Karpas-422 (cell line): ENCODE results near the gene MAP1LC3A. TPM values are rescaled to one million over a fixed set of nuclear protein-coding genes. Genes with fewer than 3 reads are reported as not detected.

ENCODE experiments used
- DNase-seq: peaks from one replicate; pipeline ENCODE4 v3.0.0-alpha.2; 2015
- H2AFZ ChIP-seq: fragments of 200-600 bp; sonication (generic); 2 replicates; pipeline ENCODE4 v1.6.1; 2014; ENCODE audit warnings: antibody characterized with exemption, low read length, mixed read lengths
- H3K27ac ChIP-seq: fragments of 200-600 bp; sonication (generic); 2 replicates; pipeline ENCODE4 v1.5.1; 2014; ENCODE audit warnings: mild to moderate bottlenecking, low read length, moderate library complexity
- H3K27me3 ChIP-seq: fragments of 200-600 bp; sonication (generic); 2 replicates; pipeline ENCODE4 v1.6.1; 2014; ENCODE audit warnings: low read length, mixed read lengths
- H3K36me3 ChIP-seq: fragments of 200-600 bp; sonication (generic); 2 replicates; pipeline ENCODE4 v1.6.1; 2014; ENCODE audit warnings: low read length, mixed read lengths; ENCODE audit not compliant: insufficient read depth
- H3K4me1 ChIP-seq: fragments of 200-600 bp; sonication (generic); 2 replicates; pipeline ENCODE4 v1.6.1; 2014; ENCODE audit warnings: mild to moderate bottlenecking, low read length, mixed read lengths
- H3K4me2 ChIP-seq: fragments of 200-600 bp; sonication (generic); 2 replicates; pipeline ENCODE4 v1.6.1; 2014; ENCODE audit warnings: low read length, low read depth, mild to moderate bottlenecking; ENCODE audit not compliant: poor library complexity, severe bottlenecking
- H3K4me3 ChIP-seq: fragments of 200-600 bp; sonication (generic); 2 replicates; pipeline ENCODE4 v1.5.1; 2014; ENCODE audit warnings: mild to moderate bottlenecking, antibody characterized with exemption, low read length, mixed read lengths
- H3K79me2 ChIP-seq: fragments of 200-600 bp; sonication (generic); 2 replicates; pipeline ENCODE4 v1.6.1; 2014; ENCODE audit warnings: mild to moderate bottlenecking, low read length, mixed read lengths
- H3K9ac ChIP-seq: fragments of 200-600 bp; sonication (generic); 2 replicates; pipeline ENCODE4 v1.6.0; 2014; ENCODE audit warnings: low read length
- H3K9me2 ChIP-seq: fragments of 200-600 bp; sonication (generic), shearing (Covaris generic); replicated peaks from 2 replicates; pipeline ENCODE4 v1.6.0; 2014; ENCODE audit warnings: mild to moderate bottlenecking, low read length, moderate library complexity; ENCODE audit not compliant: insufficient read depth
- H3K9me3 ChIP-seq: fragments of 300-700, 200-600 bp; sonication (generic); 2 replicates; pipeline ENCODE4 v1.6.1; 2014; ENCODE audit warnings: low read length, mixed read lengths
- H4K20me1 ChIP-seq: fragments of 200-600 bp; sonication (generic); 2 replicates; pipeline ENCODE4 v1.6.1; 2014; ENCODE audit warnings: mild to moderate bottlenecking, antibody characterized with exemption, low read length, low read depth; ENCODE audit not compliant: insufficient read depth
- total RNA-seq: library from RNA; depleted of rRNA; stranded (reverse); fragments of >200 nt; shearing (Covaris generic); gene quantifications from 2 replicates; pipeline ENCODE4 v1.2.3, GENCODE V29; 2014; ENCODE audit warnings: low replicate concordance

MAP1LC3A gene
- total RNA-seq, 1 experiment from 2014 or later, result 13.8 TPM

- no peak overlapping the region for H3K4me3 ChIP-seq
- H3K9me2 ChIP-seq, result no peaks in the 10 kb centered on the region
- H3K36me3 ChIP-seq, result no peaks in the 10 kb centered on the region
- no peak overlapping the region for H3K4me2 ChIP-seq
- H3K27ac ChIP-seq, result no peak overlapping the region
- H3K9me3 ChIP-seq, result no peaks in the 10 kb centered on the region
- no peaks in the 10 kb centered on the region for H3K79me2 ChIP-seq
- DNase-seq, result no peak
- no peaks in the 10 kb centered on the region for H3K4me1 ChIP-seq
- H3K9ac ChIP-seq, result no peak overlapping the region
- no peak overlapping the region for H2AFZ ChIP-seq
- H4K20me1 ChIP-seq, result no peaks in the 10 kb centered on the region
- no peaks in the 10 kb centered on the region for H3K27me3 ChIP-seq
Observed at GRCh38 chr20:34571753-34572152, 13.2 kb downstream of the MAP1LC3A start.

GRCh38 chr20:34573541-34574300 is 15.2 kb downstream of the MAP1LC3A start:
- no peaks in the 10 kb centered on the region for H3K9me2 ChIP-seq
- no peak for DNase-seq
- H3K4me3 ChIP-seq, result no peak overlapping the region
- no peak overlapping the region for H2AFZ ChIP-seq
- H3K27ac ChIP-seq, result no peak overlapping the region
- no peak overlapping the region for H3K9ac ChIP-seq
- H3K4me1 ChIP-seq, result no peaks in the 10 kb centered on the region
- H3K79me2 ChIP-seq, result no peaks in the 10 kb centered on the region
- H3K36me3 ChIP-seq, result no peaks in the 10 kb centered on the region
- no peaks in the 10 kb centered on the region for H3K9me3 ChIP-seq
- H3K4me2 ChIP-seq, result no peak overlapping the region
- no peaks in the 10 kb centered on the region for H3K27me3 ChIP-seq
- no peaks in the 10 kb centered on the region for H4K20me1 ChIP-seq

GRCh38 chr20:34574426-34574825 is 15.9 kb downstream of the MAP1LC3A start:
- Histone ChIP-seq H2AFZ (no peak overlapping the region), H3K4me1 (no peaks in the 10 kb centered on the region), H3K27me3 (no peaks in the 10 kb centered on the region), H3K4me2 (no peak overlapping the region), H3K27ac (no peak overlapping the region), H3K9me2 (no peaks in the 10 kb centered on the region), H3K9ac (no peak overlapping the region), H3K79me2 (no peaks in the 10 kb centered on the region), H3K4me3 (no peak overlapping the region), H4K20me1 (no peaks in the 10 kb centered on the region), H3K36me3 (no peaks in the 10 kb centered on the region), H3K9me3 (no peaks in the 10 kb centered on the region)
- DNase-seq, result no peak

- no peak overlapping the region for H2AFZ ChIP-seq
Observed at GRCh38 chr20:34574861-34575260, 16.3 kb downstream of the MAP1LC3A start.

GRCh38 chr20:34575271-34575670 is 16.8 kb downstream of the MAP1LC3A start:
- no peak for DNase-seq
- H3K79me2 ChIP-seq, result no peaks in the 10 kb centered on the region

More at GRCh38 chr20:34574861-34575260, 16.3 kb downstream of the MAP1LC3A start:
- H3K4me2 ChIP-seq, result no peak overlapping the region
- H3K9me2 ChIP-seq, result no peaks in the 10 kb centered on the region
- H3K27ac ChIP-seq, result no peak overlapping the region
- H3K9me3 ChIP-seq, result no peaks in the 10 kb centered on the region
- H4K20me1 ChIP-seq, result no peaks in the 10 kb centered on the region
- H3K4me1 ChIP-seq, result no peaks in the 10 kb centered on the region
- no peak overlapping the region for H3K4me3 ChIP-seq
- no peaks in the 10 kb centered on the region for H3K79me2 ChIP-seq
- H3K36me3 ChIP-seq, result no peaks in the 10 kb centered on the region
- no peaks in the 10 kb centered on the region for H3K27me3 ChIP-seq
- no peak for DNase-seq
- H3K9ac ChIP-seq, result no peak overlapping the region

GRCh38 chr20:34575756-34576155 is 17.2 kb downstream of the MAP1LC3A start:
- no peak for DNase-seq
- Histone ChIP-seq H2AFZ (no peak overlapping the region), H3K27ac (no peak overlapping the region), H3K9me2 (no peaks in the 10 kb centered on the region), H3K36me3 (no peaks in the 10 kb centered on the region), H3K27me3 (no peaks in the 10 kb centered on the region), H3K79me2 (no peaks in the 10 kb centered on the region), H3K9me3 (no peaks in the 10 kb centered on the region), H3K4me1 (peaks cover 8% of the 10 kb centered on the region), H3K4me2 (no peak overlapping the region), H4K20me1 (no peaks in the 10 kb centered on the region), H3K9ac (no peak overlapping the region), H3K4me3 (no peak overlapping the region)

More at GRCh38 chr20:34575271-34575670, 16.8 kb downstream of the MAP1LC3A start:
- H2AFZ ChIP-seq, result no peak overlapping the region
- peaks cover 3% of the 10 kb centered on the region for H3K4me1 ChIP-seq
- no peak overlapping the region for H3K4me2 ChIP-seq
- H3K9me3 ChIP-seq, result no peaks in the 10 kb centered on the region
- no peaks in the 10 kb centered on the region for H3K27me3 ChIP-seq
- H3K27ac ChIP-seq, result no peak overlapping the region
- H3K9ac ChIP-seq, result no peak overlapping the region
- no peaks in the 10 kb centered on the region for H3K9me2 ChIP-seq
- H3K36me3 ChIP-seq, result no peaks in the 10 kb centered on the region
- no peaks in the 10 kb centered on the region for H4K20me1 ChIP-seq
- no peak overlapping the region for H3K4me3 ChIP-seq

GRCh38 chr20:34577061-34577460 is 18.5 kb downstream of the MAP1LC3A start:
- no peak overlapping the region for H3K4me3 ChIP-seq
- no peaks in the 10 kb centered on the region for H3K9me2 ChIP-seq
- no peaks in the 10 kb centered on the region for H4K20me1 ChIP-seq
- H3K9me3 ChIP-seq, result no peaks in the 10 kb centered on the region
- no peak overlapping the region for H3K4me2 ChIP-seq
- H3K27me3 ChIP-seq, result no peaks in the 10 kb centered on the region
- H3K36me3 ChIP-seq, result no peaks in the 10 kb centered on the region
- H2AFZ ChIP-seq, result no peak overlapping the region
- peaks cover 9% of the 10 kb centered on the region for H3K4me1 ChIP-seq
- H3K79me2 ChIP-seq, result no peaks in the 10 kb centered on the region
- no peak overlapping the region for H3K9ac ChIP-seq
- no peak for DNase-seq
- no peak overlapping the region for H3K27ac ChIP-seq

GRCh38 chr20:34578025-34578424 is 19.5 kb downstream of the MAP1LC3A start:
- no peaks in the 10 kb centered on the region for H3K36me3 ChIP-seq
- H3K79me2 ChIP-seq, result no peaks in the 10 kb centered on the region
- no peak overlapping the region for H3K9ac ChIP-seq
- peaks cover 9% of the 10 kb centered on the region for H3K4me1 ChIP-seq
- no peak overlapping the region for H3K4me2 ChIP-seq
- H3K9me2 ChIP-seq, result no peaks in the 10 kb centered on the region
- H2AFZ ChIP-seq, result no peak overlapping the region
- H3K4me3 ChIP-seq, result no peak overlapping the region
- no peak for DNase-seq
- no peak overlapping the region for H3K27ac ChIP-seq
- no peaks in the 10 kb centered on the region for H3K27me3 ChIP-seq
- H3K9me3 ChIP-seq, result no peaks in the 10 kb centered on the region
- H4K20me1 ChIP-seq, result no peaks in the 10 kb centered on the region
